Endothelial cell of umbilical vein (primary cell): Measurements from ENCODE around the gene L3MBTL4.

Source experiments
- EZH2 ChIP-seq: IDR thresholded peaks from 2 replicates; pipeline ENCODE4 v1.6.1; 2012; ENCODE audit warnings: borderline replicate concordance, low read depth, mild to moderate bottlenecking, moderate library complexity, low read length, inconsistent platforms; ENCODE audit not compliant: severe bottlenecking
- POLR2A ChIP-seq: IDR thresholded peaks from 2 replicates; pipeline ENCODE4 v1.6.1; 2012; ENCODE audit warnings: low read depth, mild to moderate bottlenecking, control low read depth, low read length
- TF ChIP-seq, protein P1 (sequence below), 2 donors: IDR thresholded peaks; 1 replicate in 1 of 2; 2 replicates in 1 of 2; pipeline ENCODE4 v1.5.1; 2011; ENCODE audit warnings: low read length in 2 of 2, mild to moderate bottlenecking in 2 of 2, moderate library complexity in 2 of 2, control low read depth in 1 of 2, inconsistent platforms in 1 of 2, low read depth in 1 of 2; ENCODE audit not compliant: insufficient read depth in 1 of 2; ENCODE audit errors: extremely low read depth in 1 of 2

DNA sequence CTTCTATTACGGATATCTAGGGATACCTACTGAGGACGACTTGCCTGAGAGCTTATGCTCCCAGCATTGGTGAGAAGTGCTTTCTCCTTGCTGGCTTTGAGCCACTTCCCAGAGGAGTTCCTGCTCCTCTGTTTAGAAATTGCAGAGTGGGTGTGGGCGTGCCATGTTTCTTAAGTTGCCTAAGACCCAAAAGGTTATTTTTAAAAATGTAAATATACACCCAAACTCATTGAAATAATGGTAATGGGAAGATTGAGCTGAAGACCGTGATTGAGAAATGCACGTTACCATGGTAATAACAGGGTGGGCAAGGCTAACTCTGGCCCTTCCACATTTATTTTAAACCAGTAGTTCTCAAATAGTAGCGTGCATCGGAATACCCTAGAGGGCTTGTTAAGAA, 502.1 kb downstream of the L3MBTL4 start:
- TF ChIP-seq, protein P1, sequence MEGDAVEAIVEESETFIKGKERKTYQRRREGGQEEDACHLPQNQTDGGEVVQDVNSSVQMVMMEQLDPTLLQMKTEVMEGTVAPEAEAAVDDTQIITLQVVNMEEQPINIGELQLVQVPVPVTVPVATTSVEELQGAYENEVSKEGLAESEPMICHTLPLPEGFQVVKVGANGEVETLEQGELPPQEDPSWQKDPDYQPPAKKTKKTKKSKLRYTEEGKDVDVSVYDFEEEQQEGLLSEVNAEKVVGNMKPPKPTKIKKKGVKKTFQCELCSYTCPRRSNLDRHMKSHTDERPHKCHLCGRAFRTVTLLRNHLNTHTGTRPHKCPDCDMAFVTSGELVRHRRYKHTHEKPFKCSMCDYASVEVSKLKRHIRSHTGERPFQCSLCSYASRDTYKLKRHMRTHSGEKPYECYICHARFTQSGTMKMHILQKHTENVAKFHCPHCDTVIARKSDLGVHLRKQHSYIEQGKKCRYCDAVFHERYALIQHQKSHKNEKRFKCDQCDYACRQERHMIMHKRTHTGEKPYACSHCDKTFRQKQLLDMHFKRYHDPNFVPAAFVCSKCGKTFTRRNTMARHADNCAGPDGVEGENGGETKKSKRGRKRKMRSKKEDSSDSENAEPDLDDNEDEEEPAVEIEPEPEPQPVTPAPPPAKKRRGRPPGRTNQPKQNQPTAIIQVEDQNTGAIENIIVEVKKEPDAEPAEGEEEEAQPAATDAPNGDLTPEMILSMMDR (IDR thresholded peaks at IDR 0.05; ENCODE audit: extremely low read depth in 1 of 2, insufficient read depth in 1 of 2, low read depth in 1 of 2, low read length in 2 of 2), result no peak
- no peak for TF ChIP-seq EZH2
- no peak for TF ChIP-seq POLR2A
